ENCODE measurements around the gene ADAT1. TPM values are rescaled to one million over a fixed set of nuclear protein-coding genes. Genes with fewer than 3 reads are reported as not detected.

ADAT1 gene
- total and polyA plus RNA-seq, 2 of the 13 experiments (the other 11 are each of a cell fraction or from before 2014, with no cell fraction given): 18.4 to 40.8 TPM

GRCh38 chr16:75622761-75623605 is at the start of gene ADAT1 (continued):
- TF ChIP-seq POLR2AphosphoS5 (IDR thresholded peaks at IDR 0.05; ENCODE audit: low read depth, low read length) (peak; percentile 96), ZNF513 (CRISPR knock-in tag; conservative IDR thresholded peaks at IDR 0.05) (peak; percentile 76; the same call in 1 of the 2 replicates), ZSCAN30 (CRISPR knock-in tag; IDR thresholded peaks at IDR 0.05) (no peak), ZBTB43 (CRISPR knock-in tag; conservative IDR thresholded peaks at IDR 0.05) (peak; percentile 77), NFATC3 (CRISPR knock-in tag; IDR thresholded peaks at IDR 0.05) (no peak), ZNF782 (CRISPR knock-in tag; IDR thresholded peaks at IDR 0.05; ENCODE audit: borderline replicate concordance) (0 out of 2 replicates have a peak, but pooled peaks have one; percentile 53), ZMYM2 (CRISPR knock-in tag; IDR thresholded peaks at IDR 0.05) (peak; percentile 62; the same call in 1 of the 2 replicates), ZNF468 (CRISPR knock-in tag; IDR thresholded peaks at IDR 0.05) (no peak), SNAPC5 (CRISPR knock-in tag; IDR thresholded peaks at IDR 0.05; ENCODE audit: borderline replicate concordance) (no peak), ZNF674 (CRISPR knock-in tag; IDR thresholded peaks at IDR 0.05; ENCODE audit: low read depth) (no peak), MAF1 (CRISPR knock-in tag; IDR thresholded peaks at IDR 0.05; ENCODE audit: borderline replicate concordance) (peak; percentile 66; the same call in 1 of the 2 replicates), GMEB2 (CRISPR knock-in tag; IDR thresholded peaks at IDR 0.05; ENCODE audit: low read depth) (peak; percentile 53; the same call in 1 of the 2 replicates), ZNF33A (CRISPR knock-in tag; IDR thresholded peaks at IDR 0.05; ENCODE audit: borderline replicate concordance) (no peak), SETDB1 (CRISPR knock-in tag; IDR thresholded peaks at IDR 0.05; ENCODE audit: borderline replicate concordance) (no peak), ZFP37 (CRISPR knock-in tag; IDR thresholded peaks at IDR 0.05; ENCODE audit: borderline replicate concordance) (no peak), ZNF775 (CRISPR knock-in tag; IDR thresholded peaks at IDR 0.05; ENCODE audit: borderline replicate concordance) (no peak)
- TF ChIP-seq, protein P1, sequence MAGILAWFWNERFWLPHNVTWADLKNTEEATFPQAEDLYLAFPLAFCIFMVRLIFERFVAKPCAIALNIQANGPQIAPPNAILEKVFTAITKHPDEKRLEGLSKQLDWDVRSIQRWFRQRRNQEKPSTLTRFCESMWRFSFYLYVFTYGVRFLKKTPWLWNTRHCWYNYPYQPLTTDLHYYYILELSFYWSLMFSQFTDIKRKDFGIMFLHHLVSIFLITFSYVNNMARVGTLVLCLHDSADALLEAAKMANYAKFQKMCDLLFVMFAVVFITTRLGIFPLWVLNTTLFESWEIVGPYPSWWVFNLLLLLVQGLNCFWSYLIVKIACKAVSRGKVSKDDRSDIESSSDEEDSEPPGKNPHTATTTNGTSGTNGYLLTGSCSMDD (CRISPR knock-in tag; IDR thresholded peaks at IDR 0.05): no peak
- TF ChIP-seq, protein P2, sequence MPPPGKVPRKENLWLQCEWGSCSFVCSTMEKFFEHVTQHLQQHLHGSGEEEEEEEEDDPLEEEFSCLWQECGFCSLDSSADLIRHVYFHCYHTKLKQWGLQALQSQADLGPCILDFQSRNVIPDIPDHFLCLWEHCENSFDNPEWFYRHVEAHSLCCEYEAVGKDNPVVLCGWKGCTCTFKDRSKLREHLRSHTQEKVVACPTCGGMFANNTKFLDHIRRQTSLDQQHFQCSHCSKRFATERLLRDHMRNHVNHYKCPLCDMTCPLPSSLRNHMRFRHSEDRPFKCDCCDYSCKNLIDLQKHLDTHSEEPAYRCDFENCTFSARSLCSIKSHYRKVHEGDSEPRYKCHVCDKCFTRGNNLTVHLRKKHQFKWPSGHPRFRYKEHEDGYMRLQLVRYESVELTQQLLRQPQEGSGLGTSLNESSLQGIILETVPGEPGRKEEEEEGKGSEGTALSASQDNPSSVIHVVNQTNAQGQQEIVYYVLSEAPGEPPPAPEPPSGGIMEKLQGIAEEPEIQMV (CRISPR knock-in tag; IDR thresholded peaks at IDR 0.05; ENCODE audit: low read depth): peak; percentile 85
